ENCODE data around the gene SNX27. TPM values are rescaled to one million over a fixed set of nuclear protein-coding genes. Genes with fewer than 3 reads are reported as not detected.

SNX27 gene
- total and polyA plus RNA-seq, 2 donors (not counting 1 experiment from before 2014, with no cell fraction given) = 13.5 to 45.6 TPM

- Histone ChIP-seq H3K79me2 (ENCODE audit: control insufficient read depth, insufficient read depth, low read length) (peaks cover 33% of the 10 kb centered on the region), H3K4me1 (ENCODE audit: control insufficient read depth in 2 of 2, insufficient read depth in 2 of 2, low read length in 2 of 2) (peaks cover 11 to 18% of the 10 kb centered on the region in 2 donors), H3K27ac (ENCODE audit: low read length in 2 of 2) (no peak overlapping the region), H3K36me3 (replicated peaks in 1 of 2; ENCODE audit: control extremely low read depth in 1 of 2, control insufficient read depth in 1 of 2, extremely low read depth in 1 of 2, insufficient read depth in 2 of 2, low read length in 1 of 2) (peaks cover under 1 to 1% of the 10 kb centered on the region in 2 experiments), H4K20me1 (ENCODE audit: control insufficient read depth, insufficient read depth, low read length, poor library complexity, severe bottlenecking) (no peaks in the 10 kb centered on the region), H3K27me3 (replicated peaks in 1 of 4; ENCODE audit: control extremely low read depth in 1 of 4, control insufficient read depth in 3 of 4, insufficient read depth in 4 of 4, low read length in 3 of 4) (peaks cover 0 to 3% (median 1%) of the 10 kb centered on the region in 4 experiments), H3K4me2 (replicated peaks; ENCODE audit: low read depth, low read length, poor library complexity, severe bottlenecking) (no peak overlapping the region), H3K9ac (ENCODE audit: low read length) (no peak overlapping the region), H2AFZ (ENCODE audit: insufficient read depth, low read depth, low read length, poor library complexity, severe bottlenecking) (no peak overlapping the region), H3K9me3 (ENCODE audit: control extremely low read depth in 1 of 3, control insufficient read depth in 2 of 3, insufficient read depth in 1 of 3, low read length in 2 of 3) (no peaks in the 10 kb centered on the region), H3K4me3 (ENCODE audit: control extremely low read depth in 1 of 5, extremely low read depth in 1 of 5, insufficient read depth in 1 of 5, low read depth in 2 of 5, low read length in 4 of 5) (no peak overlapping the region)
- ChIA-PET CTCF (interaction anchor here (0.6 to 2.5 kb wide), 2 partner anchors 16 to 216 kb away, joined by 3 to 11 read pairs; no protein-coding TSS in a partner anchor), POLR2A (interaction anchor here (0.7 kb wide), 1 partner anchor 255 kb away, joined by 3 read pairs; no protein-coding TSS in a partner anchor)
- TF ChIP-seq EZH2 (IDR thresholded peaks at IDR 0.05; ENCODE audit: borderline replicate concordance, insufficient read depth, low read depth, low read length, poor library complexity, severe bottlenecking) (no peak), CTCF (IDR thresholded peaks at IDR 0.05) (no peak)
- no CpG with 5 or more reads among the region's 3 CpGs for WGBS (ENCODE audit: insufficient coverage)
- intact Hi-C loops (cut with micrococcal nuclease) = loop anchor here (5.0 kb wide), 2 partner anchors 213 to 263 kb away; partner anchors contain the start of genes PSMB4 and RFX5
- Mint-ChIP-seq H3K4me1 (peaks cover 21% of the 10 kb centered on the region), H3K9me3 (ENCODE audit: insufficient read depth) (no peaks in the 10 kb centered on the region), H3K4me3 (no peak overlapping the region), H3K27me3 (peaks cover 15% of the 10 kb centered on the region), H3K27ac (no peak overlapping the region)
- ATAC-seq (ENCODE audit: low read depth) (no peak), DNase-seq (no peak)
These were observed 1.7 kb upstream of the SNX27 start for GRCh38 chr1:151610142-151610541.

- peak overlapping the region; percentile 95 for H2AFZ ChIP-seq (ENCODE audit: insufficient read depth, low read depth, low read length, poor library complexity, severe bottlenecking)
- WGBS (ENCODE audit: insufficient coverage) = 3% methylated on average over 4 of the region's 6 CpGs
- no peak for ATAC-seq (ENCODE audit: low read depth)
- ChIA-PET POLR2A (interaction anchor here (0.6 to 1.6 kb wide), 2 partner anchors 143 to 151 kb away, joined by 4 to 5 read pairs; partner anchors contain the start of gene MRPL9), CTCF (interaction anchor here (1.6 to 2.5 kb wide), 2 partner anchors 15 to 17 kb away, joined by 4 to 11 read pairs; no protein-coding TSS in a partner anchor)
- intact Hi-C loops (cut with micrococcal nuclease) = loop anchor here (1.0 to 5.0 kb wide), 4 partner anchors 179 to 298 kb away; partner anchors contain the start of genes PSMB4, RFX5, TDRKH and THEM4
- peaks cover 8% of the 10 kb centered on the region for H3K27me3 Mint-ChIP-seq
- peaks cover 11 to 18% of the 10 kb centered on the region in 2 donors for H3K4me1 ChIP-seq (ENCODE audit: control insufficient read depth in 2 of 2, insufficient read depth in 2 of 2, low read length in 2 of 2)
- H3K27me3 ChIP-seq (replicated peaks in 1 of 4; ENCODE audit: control extremely low read depth in 1 of 4, control insufficient read depth in 3 of 4, insufficient read depth in 4 of 4, low read length in 3 of 4) = peaks cover 0 to 3% (median 1%) of the 10 kb centered on the region in 4 experiments
- no peak overlapping the region for H3K4me3 ChIP-seq (ENCODE audit: control extremely low read depth in 1 of 5, extremely low read depth in 1 of 5, insufficient read depth in 1 of 5, low read depth in 2 of 5, low read length in 4 of 5)
- H3K9me3 Mint-ChIP-seq (ENCODE audit: insufficient read depth) = no peaks in the 10 kb centered on the region
- H3K36me3 ChIP-seq (replicated peaks in 1 of 2; ENCODE audit: control extremely low read depth in 1 of 2, control insufficient read depth in 1 of 2, extremely low read depth in 1 of 2, insufficient read depth in 2 of 2, low read length in 1 of 2) = peaks cover 5 to 8% of the 10 kb centered on the region in 2 experiments
- H3K9me3 ChIP-seq (ENCODE audit: control extremely low read depth in 1 of 3, control insufficient read depth in 2 of 3, insufficient read depth in 1 of 3, low read length in 2 of 3) = no peaks in the 10 kb centered on the region
- peaks cover 41% of the 10 kb centered on the region for H3K79me2 ChIP-seq (ENCODE audit: control insufficient read depth, insufficient read depth, low read length)
- H3K27ac ChIP-seq (ENCODE audit: low read length in 2 of 2) = no peak overlapping the region
- TF ChIP-seq CTCF (IDR thresholded peaks at IDR 0.05) = no peak
- no peak for TF ChIP-seq EZH2 (IDR thresholded peaks at IDR 0.05; ENCODE audit: borderline replicate concordance, insufficient read depth, low read depth, low read length, poor library complexity, severe bottlenecking)
- H4K20me1 ChIP-seq (ENCODE audit: control insufficient read depth, insufficient read depth, low read length, poor library complexity, severe bottlenecking) = no peaks in the 10 kb centered on the region
- H3K4me3 Mint-ChIP-seq = peak overlapping the region; percentile 91
- peak overlapping the region; percentile 99 for H3K4me2 ChIP-seq (replicated peaks; ENCODE audit: low read depth, low read length, poor library complexity, severe bottlenecking)
- no peak for DNase-seq
- no peak overlapping the region for H3K9ac ChIP-seq (ENCODE audit: low read length)
- peak overlapping the region; percentile 94 for H3K27ac Mint-ChIP-seq
- H3K4me1 Mint-ChIP-seq = peaks cover 27% of the 10 kb centered on the region
These were observed 511 bp upstream of the SNX27 start for GRCh38 chr1:151611288-151611790.

Measured in B cell (primary cell).